ENCODE data around the gene CTNNAL1. TPM values are rescaled to one million over a fixed set of nuclear protein-coding genes. Genes with fewer than 3 reads are reported as not detected.
A peak's percentile ranks its signal among the peaks of the same experiment; 100 is the strongest.

CTNNAL1 gene
- total and polyA plus RNA-seq, 8 donors = 15.6 to 87.0 (median 53.7) TPM

DNA sequence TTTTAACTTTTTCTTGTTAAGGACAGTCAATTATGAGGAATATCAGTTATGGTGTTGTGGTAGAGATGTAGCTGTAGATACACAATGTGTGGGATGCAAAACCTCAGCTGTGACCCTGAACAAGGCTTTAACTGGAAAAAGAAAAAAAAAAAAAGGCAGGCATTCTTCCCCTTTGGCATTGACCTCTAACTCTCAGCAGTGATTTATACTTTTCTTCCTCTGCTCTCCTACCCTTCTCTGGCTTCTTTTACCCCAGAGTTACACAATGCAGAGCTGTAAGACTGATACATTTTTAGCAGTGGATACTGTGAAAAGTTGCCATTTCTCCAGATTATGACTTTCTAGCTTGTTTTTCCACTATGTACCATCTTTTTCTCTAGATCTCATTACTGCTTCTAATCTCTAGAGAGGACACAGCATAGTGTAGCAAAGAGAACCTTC lies 2.0 kb downstream of the CTNNAL1 start:
- TF ChIP-seq POLR2AphosphoS5 (IDR thresholded peaks at IDR 0.05) (peak in 1 of 3 donors; percentile 31), POLR2A (IDR thresholded peaks at IDR 0.05) (no peak), EP300 (IDR thresholded peaks at IDR 0.05) (no peak)
- TF ChIP-seq, protein P1, sequence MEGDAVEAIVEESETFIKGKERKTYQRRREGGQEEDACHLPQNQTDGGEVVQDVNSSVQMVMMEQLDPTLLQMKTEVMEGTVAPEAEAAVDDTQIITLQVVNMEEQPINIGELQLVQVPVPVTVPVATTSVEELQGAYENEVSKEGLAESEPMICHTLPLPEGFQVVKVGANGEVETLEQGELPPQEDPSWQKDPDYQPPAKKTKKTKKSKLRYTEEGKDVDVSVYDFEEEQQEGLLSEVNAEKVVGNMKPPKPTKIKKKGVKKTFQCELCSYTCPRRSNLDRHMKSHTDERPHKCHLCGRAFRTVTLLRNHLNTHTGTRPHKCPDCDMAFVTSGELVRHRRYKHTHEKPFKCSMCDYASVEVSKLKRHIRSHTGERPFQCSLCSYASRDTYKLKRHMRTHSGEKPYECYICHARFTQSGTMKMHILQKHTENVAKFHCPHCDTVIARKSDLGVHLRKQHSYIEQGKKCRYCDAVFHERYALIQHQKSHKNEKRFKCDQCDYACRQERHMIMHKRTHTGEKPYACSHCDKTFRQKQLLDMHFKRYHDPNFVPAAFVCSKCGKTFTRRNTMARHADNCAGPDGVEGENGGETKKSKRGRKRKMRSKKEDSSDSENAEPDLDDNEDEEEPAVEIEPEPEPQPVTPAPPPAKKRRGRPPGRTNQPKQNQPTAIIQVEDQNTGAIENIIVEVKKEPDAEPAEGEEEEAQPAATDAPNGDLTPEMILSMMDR (IDR thresholded peaks at IDR 0.05) = no peak
- Histone ChIP-seq H3K36me3 (no peaks in the 10 kb centered on the region), H3K27ac (peak overlapping the region in 4 of 5 donors; percentile 93 to 98 (median 96)), H3K27me3 (no peaks in the 10 kb centered on the region), H3K4me3 (peak overlapping the region in 3 of 4 donors; percentile 82 to 95 (median 86)), H3K9me3 (no peaks in the 10 kb centered on the region), H3K4me1 (peaks cover 19 to 53% (median 37%) of the 10 kb centered on the region in 4 donors)
- intact Hi-C loops (cut with DNase I; ENCODE audit: low total_unique reads) = no loop called here
- DNase-seq = no peak

DNA sequence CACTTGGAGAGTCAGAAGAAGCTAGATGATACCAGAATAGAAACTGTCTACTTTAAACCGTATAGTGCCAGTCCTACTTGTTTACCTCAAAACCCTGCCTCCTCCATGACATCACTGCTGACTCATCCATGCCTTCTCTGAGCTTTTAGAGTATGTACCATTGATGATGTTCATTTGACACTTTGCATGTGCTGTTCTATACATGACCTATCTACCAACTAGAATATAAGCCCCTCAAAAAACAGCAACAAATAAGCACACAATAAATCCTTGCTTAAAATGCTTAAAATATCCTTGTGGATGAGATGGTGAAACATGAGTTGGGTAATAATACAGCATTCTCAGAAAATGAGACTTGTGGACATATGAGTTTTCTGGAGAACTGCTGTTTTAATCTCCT lies 2.6 kb downstream of the CTNNAL1 start:
- H3K36me3 ChIP-seq = no peaks in the 10 kb centered on the region
- peak in 1 of 3 donors; percentile 23 for TF ChIP-seq POLR2AphosphoS5 (IDR thresholded peaks at IDR 0.05)
- TF ChIP-seq EP300 (IDR thresholded peaks at IDR 0.05) = no peak
- peak overlapping the region in 1 of 4 donors; percentile 82 for H3K4me3 ChIP-seq
- no peaks in the 10 kb centered on the region for H3K9me3 ChIP-seq
- intact Hi-C loops (cut with DNase I; ENCODE audit: low total_unique reads) = no loop called here
- DNase-seq = peak in 1 of 2 donors; percentile 67
- peak overlapping the region in 4 of 5 donors; percentile 93 to 98 (median 96) for H3K27ac ChIP-seq
- H3K4me1 ChIP-seq = peaks cover 19 to 53% (median 39%) of the 10 kb centered on the region in 4 donors
- no peaks in the 10 kb centered on the region for H3K27me3 ChIP-seq
- WGBS, 5 donors = 21 to 39% (median 23%) methylated on average over 1 of the region's 1 CpG

DNA sequence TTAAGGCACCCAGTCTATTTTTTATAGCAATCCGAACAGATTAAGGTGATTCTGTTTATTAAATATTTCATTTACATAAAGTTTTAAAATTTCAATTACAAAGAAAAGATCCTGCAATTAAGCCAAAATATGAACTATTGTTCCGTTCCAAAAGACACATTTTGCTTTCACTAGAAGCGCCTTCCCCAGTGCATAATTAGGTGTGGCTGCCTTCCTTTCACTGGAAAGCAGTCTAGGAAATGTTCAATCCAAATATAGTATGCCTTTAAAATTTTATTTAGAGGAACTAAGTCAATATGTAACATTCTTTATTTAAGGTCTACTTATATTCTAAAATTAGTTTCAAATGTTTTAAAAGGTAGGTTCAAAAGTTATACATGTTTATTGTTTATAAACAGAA lies 7.6 kb downstream of the CTNNAL1 start:
- H3K4me3 ChIP-seq = no peak overlapping the region
- peaks cover 0 to 26% (median 11%) of the 10 kb centered on the region in 4 donors for H3K4me1 ChIP-seq
- H3K27me3 ChIP-seq = no peaks in the 10 kb centered on the region
- peaks cover 0 to 3% (median 0%) of the 10 kb centered on the region in 4 donors for H3K36me3 ChIP-seq
- 40 to 68% (median 58%) methylated on average over 3 of the region's 3 CpGs for WGBS, 5 donors
- no peak overlapping the region for H3K27ac ChIP-seq
- no peak for DNase-seq
- TF ChIP-seq POLR2AphosphoS5 (IDR thresholded peaks at IDR 0.05) (no peak), EP300 (IDR thresholded peaks at IDR 0.05) (no peak), POLR2A (IDR thresholded peaks at IDR 0.05) (no peak)
- TF ChIP-seq, protein P1 (IDR thresholded peaks at IDR 0.05) = no peak
- intact Hi-C loops (cut with DNase I; ENCODE audit: low total_unique reads) = no loop called here
- peaks cover 3 to 13% (median 9%) of the 10 kb centered on the region in 4 donors for H3K9me3 ChIP-seq

DNA sequence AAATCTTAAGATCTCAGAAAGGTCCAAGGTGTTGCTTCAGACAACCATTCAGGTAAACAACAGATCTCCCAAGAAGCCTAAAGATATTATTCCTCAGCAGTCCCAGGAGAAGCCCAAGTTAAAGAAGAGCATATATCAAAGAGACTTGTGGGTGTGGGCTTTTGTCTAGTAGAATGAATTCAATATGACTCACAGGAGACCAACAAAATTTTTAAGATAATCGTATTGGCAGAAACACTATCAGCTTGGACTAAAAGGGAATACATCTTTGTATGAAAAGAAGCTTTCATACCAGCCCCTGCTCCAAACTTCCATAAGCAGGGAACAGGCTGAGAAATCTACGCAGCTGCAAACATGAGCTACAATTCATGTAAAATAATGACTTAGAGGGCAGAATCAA lies 10.2 kb downstream of the CTNNAL1 start:
- intact Hi-C loops (cut with DNase I; ENCODE audit: low total_unique reads) = no loop called here
- 71 to 99% (median 96%) methylated on average over 2 of the region's 2 CpGs for WGBS, 5 donors

More for the DNA sequence above, 10.2 kb downstream of the CTNNAL1 start:
- Histone ChIP-seq H3K4me3 (no peak overlapping the region), H3K9me3 (peaks cover 3 to 13% (median 9%) of the 10 kb centered on the region in 4 donors), H3K4me1 (peaks cover 0 to 34% (median 9%) of the 10 kb centered on the region in 4 donors), H3K36me3 (peaks cover 0 to 3% (median 0%) of the 10 kb centered on the region in 4 donors), H3K27me3 (no peaks in the 10 kb centered on the region), H3K27ac (no peak overlapping the region)
- TF ChIP-seq, protein P1 (IDR thresholded peaks at IDR 0.05) = no peak
- TF ChIP-seq POLR2AphosphoS5 (IDR thresholded peaks at IDR 0.05) = no peak
- no peak for TF ChIP-seq POLR2A (IDR thresholded peaks at IDR 0.05)
- TF ChIP-seq EP300 (IDR thresholded peaks at IDR 0.05) = no peak
- no peak for DNase-seq

Data from stomach (tissue), 9 donors.